Erythroblast (primary cell): ENCODE measurements around the gene STIM2.

Experiments
- GATA1 ChIP-seq: IDR thresholded peaks from 2 replicates; pipeline ENCODE4 v1.6.1; 2011; ENCODE audit warnings: low read depth, mild to moderate bottlenecking, control low read depth, low read length, moderate library complexity
- POLR2A ChIP-seq: IDR thresholded peaks from 2 replicates; pipeline ENCODE4 v1.6.1; 2011; ENCODE audit warnings: mild to moderate bottlenecking, low read length

- TF ChIP-seq POLR2A, result no peak
- TF ChIP-seq GATA1, result no peak
These were observed 207.7 kb downstream of the STIM2 start for GRCh38 chr4:27068151-27068867.
